ENCODE data around the gene HTR3D.

The HTR3D gene

GRCh38 chr3:184073621-184074020 lies 42.1 kb downstream of the HTR3D start:
- FAIRE-seq = no peak

DNA sequence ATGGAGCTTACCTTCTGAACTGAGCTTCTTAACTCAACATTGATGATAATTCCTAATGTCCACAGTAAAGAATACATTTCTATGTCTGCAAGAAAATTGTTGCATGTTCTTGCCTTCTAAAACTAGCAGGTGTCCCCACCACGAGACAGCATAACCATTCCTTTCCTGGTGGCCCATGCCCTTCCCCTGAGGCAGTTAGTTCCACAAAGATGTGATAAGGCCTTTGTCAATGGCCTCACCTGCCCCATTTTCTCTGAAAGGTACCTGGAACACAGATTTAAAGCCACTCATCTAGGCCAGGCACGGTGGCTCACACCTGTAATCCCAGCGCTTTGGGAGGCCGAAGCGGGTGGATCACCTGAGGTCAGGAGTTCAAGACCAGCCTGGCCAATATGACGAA lies 44.4 kb downstream of the HTR3D start:
- no peak for FAIRE-seq

- no peak for FAIRE-seq
These were observed 46.3 kb downstream of the HTR3D start for GRCh38 chr3:184077881-184078280.

DNA sequence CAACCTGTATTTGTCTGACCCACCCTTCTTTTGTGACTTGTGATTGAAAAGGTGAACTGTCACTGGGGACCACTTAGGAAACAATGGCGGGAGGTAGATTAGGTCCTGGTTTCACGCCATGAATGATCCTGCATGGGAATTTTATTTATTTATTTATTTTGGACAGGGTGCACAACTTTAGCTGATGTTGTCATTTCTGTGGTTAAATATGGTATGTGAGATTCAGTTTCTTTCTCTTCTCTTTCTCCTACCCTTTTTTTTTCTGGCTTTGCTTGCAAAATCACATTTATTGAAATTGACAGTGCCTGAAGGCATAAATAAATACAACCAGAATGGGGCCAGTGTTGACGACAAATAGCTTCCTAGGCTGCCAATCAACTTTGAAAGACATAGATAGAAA lies 47.3 kb downstream of the HTR3D start:
- no peak for FAIRE-seq

DNA sequence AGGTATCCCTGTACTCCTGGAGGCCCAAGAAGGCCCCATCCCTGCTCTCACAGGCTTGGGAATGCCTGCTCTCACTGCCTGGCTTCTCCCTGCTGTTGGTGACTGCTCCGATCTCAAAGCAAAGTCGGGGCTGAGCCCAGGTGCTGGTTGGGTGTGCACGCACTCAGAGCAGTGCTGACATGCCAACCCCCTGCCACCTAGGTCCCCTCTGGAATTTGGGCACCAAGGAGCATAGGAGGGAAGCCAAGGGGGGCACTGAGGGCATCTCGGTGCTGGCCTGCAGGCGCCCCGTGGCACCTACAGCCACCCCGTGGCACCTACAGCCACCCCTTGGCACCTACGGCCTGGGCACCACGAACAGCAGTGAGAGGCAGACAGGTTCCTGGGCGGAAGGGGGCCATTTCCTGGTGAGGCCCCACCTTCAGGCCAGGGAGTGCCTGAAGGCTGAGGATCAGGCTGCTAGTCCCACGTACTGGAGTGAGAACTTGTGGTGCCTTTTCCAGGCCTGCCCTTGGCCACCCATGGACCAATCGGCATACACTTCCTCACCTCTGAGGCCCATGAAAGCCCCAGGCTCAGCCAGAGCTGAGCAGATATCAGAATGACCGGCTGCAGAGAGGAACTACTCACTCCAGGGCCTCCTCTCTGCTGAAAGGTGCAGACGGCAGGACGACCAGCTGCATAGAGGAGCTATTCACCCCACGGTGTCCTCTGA lies 49.7 kb downstream of the HTR3D start:
- no peak for FAIRE-seq

DNA sequence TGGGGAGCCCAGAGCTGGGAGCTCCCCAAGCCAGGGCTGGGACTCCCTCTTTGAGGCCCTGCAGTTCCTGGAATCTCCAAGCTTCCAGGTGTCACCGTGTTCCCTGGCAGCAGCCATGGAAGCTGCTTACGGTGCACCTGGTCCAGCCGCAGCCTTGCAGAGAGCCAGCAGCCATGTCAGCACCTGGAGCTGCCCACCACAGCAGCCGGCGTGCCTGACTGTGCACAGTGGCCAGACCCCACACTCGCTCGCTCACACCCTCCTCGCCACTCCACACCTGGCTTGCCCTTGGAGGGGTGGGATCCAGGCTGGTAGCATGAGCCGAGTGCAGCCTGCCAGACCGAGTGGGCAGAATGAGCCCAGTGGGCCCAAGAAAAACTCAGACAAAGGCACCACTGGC lies 50.5 kb downstream of the HTR3D start:
- no peak for FAIRE-seq

DNA sequence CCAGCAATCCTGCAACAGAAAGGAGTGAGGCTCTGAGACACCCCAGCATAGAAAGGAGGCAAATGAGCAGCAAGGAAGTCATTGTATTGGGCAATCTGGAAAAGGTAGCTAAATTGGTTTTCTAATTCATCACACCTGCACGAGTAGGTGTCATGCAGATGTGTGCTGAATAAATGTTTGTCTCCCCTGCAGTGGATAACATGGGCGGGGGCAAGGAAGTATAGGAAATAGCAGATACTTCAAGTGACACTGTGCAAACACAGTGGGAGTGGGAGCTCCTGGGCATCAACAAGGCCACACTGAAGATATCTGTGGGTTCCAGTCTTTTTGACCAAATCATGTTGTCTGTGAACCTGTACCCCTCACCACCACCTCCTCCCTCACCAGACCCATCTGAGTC lies 50.9 kb downstream of the HTR3D start:
- FAIRE-seq = no peak

DNA sequence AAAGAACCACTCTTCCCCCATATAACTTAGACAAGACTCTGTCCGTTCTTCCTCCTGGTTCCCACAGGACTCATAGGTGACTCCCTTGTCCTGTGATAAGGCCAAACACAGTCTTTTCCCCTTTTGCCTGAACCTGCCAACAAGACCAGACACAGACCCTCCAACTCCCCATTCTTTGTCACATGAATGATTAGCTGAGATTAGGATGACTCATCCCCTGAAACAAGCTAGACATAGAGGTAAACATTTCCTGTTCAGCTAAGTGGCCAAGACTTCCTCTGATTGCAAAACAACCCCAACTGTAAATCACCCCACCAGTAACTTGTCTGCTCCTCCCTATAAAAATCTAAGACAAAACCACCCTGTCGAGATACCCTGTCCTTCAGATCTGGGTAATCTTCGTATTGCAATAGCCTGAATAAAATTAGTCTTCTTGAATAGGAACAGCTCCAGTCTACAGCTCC lies 53.9 kb downstream of the HTR3D start:
- no peak for FAIRE-seq

Measured in G401.6 (cell line).